GM18868 (cell line): ENCODE results near the gene PCDH9.
"Not testable (repeated sequence)": the region's sequence is repeated elsewhere in the genome, so short reads cannot be mapped to it uniquely, and the experiment has no call there.

Experiments
- ATAC-seq: cut with Tn5 transposase; IDR thresholded peaks from one replicate; pipeline ENCODE4 v1.9.1; 2021; ENCODE audit warnings: mild to moderate bottlenecking, moderate library complexity; ENCODE audit not compliant: unreplicated experiment

The PCDH9 gene

DNA sequence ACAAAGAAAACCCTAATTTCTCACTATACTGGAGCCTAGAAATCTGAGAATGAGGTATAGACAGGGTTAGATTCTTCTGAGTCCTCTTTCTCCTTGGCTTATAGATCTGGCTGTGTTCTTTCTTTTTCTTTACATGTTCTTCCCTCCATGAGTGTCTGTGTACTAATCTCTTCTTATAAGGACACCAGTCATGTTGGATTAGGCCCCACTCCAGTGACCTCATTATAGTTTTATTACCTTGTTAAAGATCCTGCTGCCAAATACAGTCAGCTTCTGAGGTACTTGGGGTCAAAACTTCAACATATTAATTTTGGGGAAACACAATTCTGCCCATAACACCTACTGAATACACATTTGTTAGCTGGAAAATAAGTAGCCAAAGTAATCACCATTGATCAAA is 302.6 kb downstream of the PCDH9 start:
- no peak for ATAC-seq

DNA sequence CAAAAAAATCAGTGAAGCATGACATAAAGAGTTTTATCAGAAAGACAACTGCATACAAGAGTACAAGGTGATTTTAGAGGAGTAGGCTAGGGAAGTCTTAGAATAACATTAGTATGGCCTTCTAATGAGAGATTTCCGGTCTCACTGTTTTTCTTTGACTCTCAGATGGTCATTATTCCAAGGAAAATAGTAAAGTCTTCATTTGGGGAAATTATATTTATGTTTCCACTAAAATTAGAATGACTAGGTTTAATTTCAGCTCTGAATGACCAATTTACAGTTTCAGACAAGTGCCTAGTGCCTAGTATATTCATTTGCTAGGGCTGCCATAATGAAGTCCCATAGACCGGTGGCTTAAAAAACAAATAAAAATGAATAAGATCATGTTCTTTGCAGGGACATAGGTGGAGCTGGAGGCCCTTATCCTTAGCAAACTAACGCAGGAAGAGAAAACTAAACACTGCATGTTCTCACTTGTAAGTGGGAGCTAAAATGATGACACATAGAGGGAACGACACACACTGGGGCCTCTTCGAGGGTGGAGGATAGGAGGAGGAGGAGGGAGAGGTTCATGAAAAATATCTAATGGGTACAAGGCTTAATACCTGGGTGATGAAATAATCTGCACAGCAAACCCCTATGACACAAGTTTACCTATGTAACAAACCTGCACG is 303.1 kb downstream of the PCDH9 start:
- ATAC-seq = no peak

DNA sequence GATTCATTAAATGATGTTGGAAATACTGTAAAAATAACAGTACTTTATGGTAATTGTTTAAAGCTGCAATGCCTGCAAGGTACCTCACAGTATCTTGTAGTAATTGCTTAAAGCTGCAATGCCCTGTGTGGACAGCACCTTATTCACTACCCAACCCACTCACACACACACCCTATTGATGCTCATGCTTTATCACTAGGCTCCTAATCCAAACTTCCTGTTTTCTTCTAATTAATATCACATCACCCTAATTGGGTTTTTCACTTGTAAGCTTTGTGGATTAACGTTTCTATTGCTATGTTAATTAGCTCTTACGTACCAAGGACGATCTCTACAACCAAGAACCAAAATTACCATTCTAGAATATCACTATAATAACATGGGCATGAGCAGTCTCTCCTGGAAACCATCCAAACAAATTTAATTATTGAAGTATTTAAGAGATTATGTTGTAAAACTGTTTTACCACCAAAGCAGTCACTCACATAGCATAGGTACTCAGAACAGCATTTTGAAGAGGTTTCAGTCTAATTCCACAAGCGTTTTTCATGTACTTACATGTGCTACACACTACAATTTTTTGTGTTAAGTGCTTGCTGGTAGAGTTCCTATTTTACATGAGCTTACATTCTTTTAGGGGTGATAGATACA is 303.8 kb downstream of the PCDH9 start:
- ATAC-seq = no peak

DNA sequence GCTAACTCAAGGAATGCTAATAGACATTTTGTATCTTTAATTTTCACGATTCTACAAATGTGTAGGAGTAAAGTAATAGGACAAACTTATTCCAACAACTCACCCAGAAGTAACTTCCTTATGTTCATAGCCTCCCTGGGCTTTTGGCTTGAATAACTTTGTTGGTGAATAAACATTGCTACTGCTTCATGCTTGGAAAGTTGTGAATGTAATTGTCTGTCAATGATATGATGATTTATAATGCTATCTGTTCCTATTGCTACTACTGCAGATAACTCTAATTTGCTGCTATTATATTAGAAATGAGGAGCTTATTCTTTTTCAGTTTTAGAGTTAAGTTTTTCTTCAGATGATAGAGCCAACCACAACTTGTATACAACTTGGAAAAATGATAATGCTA is 307.7 kb downstream of the PCDH9 start:
- ATAC-seq = no peak

DNA sequence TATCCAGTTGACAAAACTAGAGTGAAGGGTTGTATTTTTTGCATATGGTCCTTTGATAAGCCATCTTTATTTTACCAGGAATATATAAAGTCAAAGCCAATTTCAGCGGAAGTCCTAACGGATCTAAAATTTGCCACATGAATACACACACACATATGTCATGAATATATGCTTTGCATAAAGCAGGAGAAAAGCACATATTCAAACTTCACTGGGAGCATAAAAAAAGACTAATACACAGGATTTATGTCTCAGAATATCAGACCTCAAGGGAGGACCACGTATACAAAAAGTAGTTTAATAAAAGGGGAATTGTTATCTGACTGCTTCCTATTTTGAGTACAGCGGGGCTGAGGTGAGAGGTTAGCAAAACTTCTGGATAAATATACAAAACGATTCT is 308.7 kb downstream of the PCDH9 start:
- ATAC-seq = no peak

DNA sequence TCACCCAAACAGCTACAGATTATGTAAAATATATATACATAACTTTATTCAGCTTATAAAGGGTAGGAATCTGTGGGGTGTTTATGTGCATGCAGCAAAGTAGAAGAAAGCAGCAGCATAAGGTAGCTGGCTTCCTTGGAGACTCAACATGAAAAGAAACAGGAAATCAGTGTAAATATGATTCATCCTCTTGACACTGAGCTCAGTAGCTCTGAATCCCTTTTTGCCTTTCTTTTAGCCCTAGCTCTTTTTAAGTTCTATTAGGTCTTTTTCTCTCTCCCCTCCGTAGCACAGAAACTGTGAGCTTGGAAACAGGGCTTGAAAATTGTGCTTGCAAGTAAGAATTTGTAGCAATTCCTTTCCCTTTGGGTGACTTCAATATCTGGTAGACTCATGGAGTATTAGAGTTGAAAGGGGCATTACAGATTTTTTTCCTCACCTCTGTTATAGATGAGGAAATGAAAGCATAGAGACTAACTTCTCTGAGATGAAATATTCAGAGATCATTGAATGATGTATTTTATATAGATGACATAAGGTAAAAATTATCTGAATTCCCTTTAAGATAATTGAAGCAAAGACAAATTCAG is 314.4 kb downstream of the PCDH9 start:
- ATAC-seq = no peak

DNA sequence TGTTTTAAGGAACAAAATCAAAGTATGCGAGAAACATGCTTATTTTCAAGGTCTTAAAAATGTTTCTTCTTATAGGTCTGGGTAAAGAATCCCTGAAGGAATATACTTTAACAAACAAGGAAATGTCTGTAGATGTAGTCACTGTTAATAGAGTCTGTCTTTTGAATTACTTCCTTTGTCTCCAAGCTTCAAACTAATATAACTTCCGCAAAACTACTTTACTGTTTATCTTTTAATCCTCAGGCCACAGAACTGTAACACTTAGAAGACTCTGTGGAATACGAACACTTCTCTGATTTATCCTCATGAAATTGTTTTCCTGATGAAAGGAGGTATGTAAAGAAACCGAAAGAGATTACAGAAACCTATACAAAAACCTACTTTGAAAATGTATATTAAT is 316.0 kb downstream of the PCDH9 start:
- no peak for ATAC-seq

DNA sequence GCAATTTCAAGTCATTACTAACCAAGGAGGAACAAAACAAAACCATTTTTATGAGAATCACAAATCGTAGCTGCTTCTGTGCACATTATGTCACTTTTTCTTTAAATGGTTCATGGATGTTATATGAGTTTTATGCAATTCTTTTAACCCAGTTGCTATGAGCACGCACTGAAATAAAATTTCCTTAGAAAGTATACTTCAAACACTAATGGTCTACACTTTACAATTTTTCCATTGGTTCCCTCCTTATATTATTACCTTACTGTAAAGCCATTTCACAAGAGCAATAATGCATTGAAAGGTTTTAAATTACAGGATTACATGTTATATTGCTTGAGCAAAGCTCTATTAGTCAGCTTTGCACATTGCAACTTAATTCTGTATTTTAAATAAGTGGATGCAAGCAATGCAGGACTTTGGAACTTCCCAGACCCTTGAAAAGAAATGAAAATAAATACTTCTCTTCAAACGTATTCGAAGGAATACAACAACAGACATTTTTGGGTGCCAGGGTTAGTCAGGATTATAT is 318.7 kb downstream of the PCDH9 start:
- no peak for ATAC-seq

DNA sequence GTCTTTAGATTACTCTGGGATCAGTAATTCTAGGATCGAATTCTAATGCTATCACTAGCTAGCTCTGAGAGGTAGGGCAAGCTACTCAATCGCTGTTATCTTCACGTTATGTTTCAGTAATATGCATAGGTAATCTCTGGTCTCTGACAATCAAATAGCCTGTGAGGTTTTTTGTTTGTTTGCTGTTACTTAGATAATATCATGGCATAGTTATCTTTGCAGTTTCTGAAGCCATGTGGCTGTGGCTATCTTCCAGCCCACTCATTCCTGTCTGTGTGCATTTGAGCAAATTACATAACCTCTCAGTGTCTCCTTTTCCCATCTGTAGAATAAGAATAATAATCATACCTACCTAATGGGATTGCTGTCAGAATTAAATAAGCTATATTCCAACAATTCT is 330.2 kb downstream of the PCDH9 start:
- ATAC-seq = no peak

DNA sequence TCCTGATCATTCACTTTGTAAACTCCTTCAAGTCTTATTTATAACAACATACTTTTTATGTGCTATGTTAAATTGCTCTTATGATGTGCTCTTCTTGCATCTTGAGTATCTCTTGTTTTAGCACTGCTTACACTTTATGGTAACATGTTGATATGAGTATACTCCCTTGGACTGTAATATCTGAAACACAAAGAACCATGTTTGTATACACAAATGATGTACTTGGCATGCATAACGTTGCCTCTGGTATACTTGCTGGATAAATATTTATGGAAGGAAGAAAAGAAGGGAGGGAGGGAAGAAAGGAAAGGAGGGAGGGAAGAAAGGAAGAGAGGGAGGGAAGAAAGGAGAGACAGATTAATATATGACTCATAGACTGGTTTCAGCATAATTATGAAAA is 333.2 kb downstream of the PCDH9 start:
- ATAC-seq = no peak

DNA sequence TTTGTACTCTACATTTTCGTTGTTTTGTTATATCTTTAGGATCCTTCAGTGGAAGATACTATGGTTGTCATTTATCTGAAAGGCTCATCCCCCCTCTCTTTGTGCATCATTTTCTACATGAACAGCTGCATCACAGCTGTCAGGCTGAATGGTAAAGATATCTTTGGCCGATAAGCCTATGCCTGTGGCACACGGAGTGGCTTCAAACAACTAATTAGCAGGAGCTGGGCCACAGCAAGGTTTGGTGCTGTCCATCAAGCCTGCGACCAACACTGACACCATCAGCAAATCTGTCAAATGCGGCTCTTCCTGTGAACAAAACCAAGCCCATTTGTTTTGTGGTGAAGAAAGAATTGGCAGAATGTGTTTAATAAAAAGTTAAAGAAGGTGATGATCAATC is 334.4 kb downstream of the PCDH9 start:
- no peak for ATAC-seq

DNA sequence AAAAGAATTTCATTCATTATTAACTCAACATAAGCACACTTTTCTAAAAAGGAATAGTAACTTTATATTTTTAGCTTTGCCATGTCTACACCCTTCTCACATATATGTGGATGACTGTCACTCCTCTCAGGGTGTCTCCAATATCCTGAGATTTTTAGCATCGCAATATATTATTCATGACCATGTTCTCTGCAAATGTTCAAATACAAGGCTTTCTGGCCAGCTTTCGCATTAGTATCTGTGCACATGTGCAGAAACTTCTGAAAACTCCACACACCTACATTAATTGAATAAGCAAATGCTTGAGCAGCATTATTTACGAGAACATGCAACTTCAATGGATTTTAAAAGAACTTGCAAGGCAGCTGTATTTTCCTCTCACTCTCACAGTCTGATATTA is 334.8 kb downstream of the PCDH9 start:
- ATAC-seq = no peak

DNA sequence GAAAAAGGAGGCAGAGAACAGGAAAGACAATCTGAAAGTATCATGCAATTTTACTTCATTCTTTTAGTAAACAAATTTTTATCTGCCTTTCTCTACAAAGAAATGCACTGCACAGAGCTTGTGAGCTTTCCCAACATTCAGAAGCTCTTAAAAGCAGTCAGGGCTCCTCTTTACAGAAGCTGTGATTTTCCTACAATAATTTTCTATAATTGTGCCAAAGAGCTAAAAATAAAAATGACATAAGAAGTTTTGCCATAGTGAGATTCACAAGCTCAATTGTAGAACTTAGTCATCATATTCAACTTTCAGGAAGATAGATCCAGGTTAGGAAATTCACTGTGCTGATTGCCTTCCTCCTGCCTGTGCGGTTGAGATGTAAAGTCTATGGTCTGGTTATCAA is 341.4 kb downstream of the PCDH9 start:
- ATAC-seq = no peak

DNA sequence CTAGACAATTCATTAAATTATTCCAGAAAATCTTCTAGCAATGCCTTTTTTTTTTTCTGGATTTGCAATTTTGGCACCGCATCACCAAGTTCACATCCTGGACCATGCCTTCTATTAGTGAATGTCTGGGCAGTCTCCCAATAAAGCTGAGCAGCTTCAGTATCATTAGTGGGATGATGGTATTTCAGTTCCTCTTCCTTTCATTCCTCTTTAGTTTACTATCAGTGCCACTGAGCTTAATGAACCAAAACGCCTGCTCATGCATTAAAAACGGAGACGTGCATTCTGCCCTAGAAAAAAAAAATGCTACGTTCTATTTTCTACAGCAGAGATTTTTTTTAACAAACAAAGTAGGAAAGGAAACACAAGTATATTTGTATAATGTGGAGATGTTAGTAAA is 343.0 kb downstream of the PCDH9 start:
- ATAC-seq = peak; percentile 90

DNA sequence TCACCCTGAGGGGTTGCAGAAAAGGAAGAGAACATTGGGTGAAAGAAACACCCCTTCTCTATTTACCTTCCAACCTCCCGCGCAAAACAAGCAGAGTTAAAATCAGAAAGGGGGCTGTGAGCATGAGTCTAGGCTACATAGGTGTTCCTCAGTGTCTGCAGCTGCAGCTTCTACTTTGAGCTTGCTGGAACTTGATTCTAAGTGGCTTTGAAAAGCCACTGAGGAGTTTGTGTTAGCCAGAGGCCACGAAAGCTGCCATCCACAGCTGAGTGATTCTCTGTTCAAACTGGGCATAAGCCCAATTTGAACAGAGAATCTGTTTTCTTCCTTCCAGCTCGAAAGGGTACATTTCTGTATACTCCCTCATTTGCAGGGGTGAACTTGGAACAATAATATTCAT is 343.9 kb downstream of the PCDH9 start:
- no peak for ATAC-seq

DNA sequence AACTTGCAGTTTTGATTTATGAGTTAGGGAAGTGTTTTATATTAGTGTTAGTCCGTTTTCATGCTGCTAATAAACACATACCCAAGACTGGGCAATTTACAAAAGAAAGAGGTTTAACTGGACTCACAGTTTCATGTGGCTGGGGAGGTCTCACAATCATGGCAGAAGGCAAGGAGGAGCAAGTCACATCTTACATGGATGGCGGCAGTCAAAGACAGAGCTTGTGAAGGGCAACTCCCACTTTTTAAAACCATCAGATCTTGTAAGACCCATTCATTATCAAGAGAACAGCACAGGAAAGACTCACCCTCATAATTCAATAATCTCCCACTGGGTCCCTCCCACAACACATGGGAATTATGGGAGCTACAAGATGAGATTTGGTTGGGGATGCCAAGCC is 349.0 kb downstream of the PCDH9 start:
- not testable (repeated sequence) for ATAC-seq

DNA sequence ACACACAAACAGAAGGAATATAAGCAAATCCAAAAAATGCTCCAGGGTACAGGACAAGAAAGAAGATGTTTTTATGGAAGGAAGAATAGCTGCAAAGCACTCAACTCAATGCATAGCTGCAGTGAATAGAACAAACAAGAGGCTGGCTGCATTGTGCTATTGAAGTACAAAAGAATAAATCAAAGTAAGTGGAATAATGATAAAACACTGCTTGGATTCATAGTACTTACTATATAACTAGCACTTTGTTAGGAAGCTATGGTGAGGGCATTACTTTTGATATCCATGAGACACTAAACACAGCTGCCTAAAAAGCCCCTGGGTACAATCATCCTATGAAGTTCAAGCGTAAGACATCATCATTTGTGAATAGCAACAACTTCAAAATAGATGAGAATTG is 350.1 kb downstream of the PCDH9 start:
- no peak for ATAC-seq

DNA sequence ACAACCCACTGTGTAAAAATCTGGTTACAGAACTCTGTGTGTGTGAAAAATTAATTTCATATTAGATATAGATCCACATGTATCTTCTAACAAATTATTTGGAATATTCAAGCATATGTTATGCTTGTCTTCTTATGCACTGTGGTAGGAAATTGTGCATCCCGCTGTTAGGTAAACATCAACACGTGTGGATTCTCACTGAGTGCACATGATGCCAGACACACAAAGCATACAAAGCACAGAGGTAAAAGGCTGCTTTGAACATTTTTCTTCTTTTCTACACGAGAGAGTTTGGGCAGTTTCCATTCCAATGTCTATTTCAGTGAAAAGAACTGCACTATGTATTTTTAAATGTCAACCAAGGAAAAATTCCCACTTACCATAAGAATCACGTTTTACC is 354.9 kb downstream of the PCDH9 start:
- no peak for ATAC-seq

DNA sequence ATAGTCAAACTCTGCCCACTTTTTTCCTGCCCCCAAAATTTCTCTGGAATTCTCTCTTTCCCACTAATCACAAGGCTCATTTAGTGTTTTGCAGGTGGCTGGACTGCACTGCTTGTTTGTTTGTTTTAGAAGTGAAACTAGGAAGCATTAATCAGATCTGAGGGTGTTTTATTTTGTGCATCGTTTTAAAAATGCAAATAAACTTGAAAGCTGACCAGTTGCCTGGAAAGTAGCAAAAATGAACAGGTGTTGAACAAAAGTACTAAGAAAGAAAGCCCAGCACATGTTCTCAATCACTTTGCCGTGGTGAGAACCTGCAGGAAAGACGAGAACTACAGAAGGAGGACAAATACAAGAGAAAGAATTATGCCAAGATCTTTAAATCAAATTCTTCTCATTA is 365.5 kb downstream of the PCDH9 start:
- no peak for ATAC-seq

DNA sequence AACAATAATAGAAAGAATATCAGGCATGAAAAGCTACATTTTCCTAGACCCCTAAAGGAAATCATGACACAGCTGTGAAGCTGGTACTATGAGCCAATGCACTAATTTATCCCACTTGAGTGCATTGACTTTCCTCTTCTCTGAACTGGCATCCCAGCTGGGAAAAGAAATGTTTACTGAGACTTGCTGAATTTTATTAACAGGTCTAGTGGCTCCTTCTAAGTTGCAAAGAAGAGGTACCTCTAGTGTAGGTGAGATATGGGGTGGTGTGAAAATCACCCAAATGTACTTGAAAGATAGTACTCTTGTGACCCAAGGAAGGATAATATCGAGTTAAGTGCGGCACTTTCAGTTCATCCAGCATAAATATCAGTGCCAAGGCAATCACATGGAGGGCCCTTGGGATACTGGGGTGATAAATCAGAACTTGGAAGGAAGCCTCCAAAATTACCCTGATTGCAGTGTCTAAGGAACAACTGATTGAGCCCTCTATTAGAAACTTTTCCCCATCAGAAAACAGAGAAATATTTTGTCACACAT is 369.2 kb downstream of the PCDH9 start:
- no peak for ATAC-seq

DNA sequence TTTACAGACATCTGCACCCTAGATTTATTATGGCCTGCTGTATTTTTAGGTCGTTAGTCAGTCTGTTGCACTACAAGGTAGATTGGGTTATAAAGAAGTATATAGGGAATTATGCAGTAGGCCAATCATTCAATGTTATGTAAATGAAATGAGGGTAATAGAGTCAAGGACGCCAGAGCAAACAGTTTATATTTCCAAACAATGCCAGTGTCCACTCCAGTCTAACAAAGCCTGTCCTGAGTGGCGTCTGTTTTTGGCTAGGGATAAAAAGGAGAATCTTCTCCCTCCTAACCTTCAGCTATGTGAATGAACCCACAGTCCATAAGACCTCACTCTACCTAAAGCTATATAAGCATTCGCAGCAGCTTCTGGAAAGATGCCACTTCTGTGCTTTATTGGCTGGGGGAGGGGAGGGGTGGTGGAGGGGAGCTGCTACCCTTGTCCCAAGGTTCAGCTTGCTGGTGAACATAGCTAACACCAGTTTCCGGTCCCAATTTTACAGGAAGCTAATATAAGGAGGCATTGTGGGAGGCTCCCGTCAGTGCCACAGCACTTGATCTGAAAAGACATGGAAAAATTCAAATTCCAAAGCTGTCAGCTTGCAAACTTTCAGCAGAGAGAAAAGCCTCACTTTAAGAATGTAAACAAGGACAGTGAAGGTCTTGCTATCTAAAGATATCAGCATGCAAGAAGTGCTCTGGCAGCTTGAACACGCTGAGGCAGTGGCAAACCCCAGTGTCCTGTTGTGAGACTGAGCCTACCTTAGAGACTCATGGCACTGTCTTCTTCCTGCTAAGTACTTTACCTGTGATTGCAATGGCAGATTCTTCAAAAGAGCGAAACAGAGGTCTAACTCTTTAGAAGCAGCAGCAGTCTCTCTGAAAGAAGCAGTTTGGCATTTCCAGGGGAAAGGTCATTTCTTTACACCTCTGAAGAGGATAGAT is 369.9 kb downstream of the PCDH9 start:
- ATAC-seq = no peak
